ENCODE measurements around the gene MTRF1. TPM values are rescaled to one million over a fixed set of nuclear protein-coding genes. Genes with fewer than 3 reads are reported as not detected.

Gene MTRF1
- total and polyA plus RNA-seq, 2 of the 8 experiments (the other 6 are each of a cell fraction or from before 2014, with no cell fraction given) = 8.0 to 19.2 TPM

DNA sequence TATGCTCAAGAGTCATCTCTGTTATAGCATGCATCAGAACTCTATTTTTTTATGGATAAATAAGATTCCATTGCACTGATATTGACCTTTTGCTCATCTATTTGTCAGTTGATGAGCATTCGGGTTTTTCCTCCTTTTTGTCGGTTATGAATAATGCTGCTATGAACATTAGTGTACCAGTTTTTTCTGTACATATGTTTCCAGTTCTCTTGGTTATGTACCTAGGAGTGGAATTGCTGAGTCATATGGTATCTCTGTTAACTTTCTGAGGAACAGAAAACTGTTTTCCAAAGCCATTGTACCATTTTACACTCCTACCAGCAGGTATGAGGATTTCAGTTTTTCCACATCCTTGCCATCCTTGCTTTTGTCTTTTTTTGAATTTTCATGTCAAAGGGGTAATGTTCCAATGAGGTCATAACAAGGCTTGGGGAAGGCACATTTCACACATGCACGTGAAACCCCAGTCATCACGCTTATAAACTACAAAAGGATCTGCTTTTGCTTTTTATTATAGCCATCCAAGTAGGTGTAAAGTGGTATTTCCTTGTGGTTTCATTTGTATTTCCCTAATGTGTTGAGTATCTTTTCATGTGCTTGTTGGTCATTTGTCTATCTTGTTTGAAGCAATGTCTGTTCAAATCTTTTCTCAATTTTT is 83.7 kb downstream of the MTRF1 start (continued):
- TF ChIP-seq, protein P1, sequence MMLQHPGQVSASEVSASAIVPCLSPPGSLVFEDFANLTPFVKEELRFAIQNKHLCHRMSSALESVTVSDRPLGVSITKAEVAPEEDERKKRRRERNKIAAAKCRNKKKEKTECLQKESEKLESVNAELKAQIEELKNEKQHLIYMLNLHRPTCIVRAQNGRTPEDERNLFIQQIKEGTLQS (IDR thresholded peaks at IDR 0.05; ENCODE audit: insufficient read depth, low read depth, low read length) = no peak
- TF ChIP-seq JUN (IDR thresholded peaks at IDR 0.05; ENCODE audit: low read depth, low read length) = no peak

All from H1 (cell line).